Stimulated activated effector memory CD8-positive, alpha-beta T cell treated with anti-CD3 and anti-CD28 coated beads, Interleukin-12 subunit alpha, Interleukin-12 subunit beta, amount 100 ng/mL, for 72 hours (primary cell): ENCODE results near the gene FOXN3.

Experiments
- ATAC-seq: fragments of 150-1000 bp; cut with Tn5 transposase; 2 replicates; pipeline ENCODE4 v1.10.0; 2021
- DNase-seq, 2 donors: peaks; one replicate each; pipeline ENCODE4 v3.0.0; 2021 to 2022; ENCODE audit warnings: low spot score in 2 of 2
- H3K27ac Mint-ChIP-seq: one replicate; pipeline ENCODE4 v1.8.0; 2022; ENCODE audit warnings: mild to moderate bottlenecking, mixed read lengths
- H3K36me3 Mint-ChIP-seq: one replicate; pipeline ENCODE4 v1.8.0; 2022; ENCODE audit warnings: mild to moderate bottlenecking, mixed read lengths
- H3K4me1 Mint-ChIP-seq: one replicate; pipeline ENCODE4 v1.8.0; 2022; ENCODE audit warnings: mixed read lengths
- H3K4me3 Mint-ChIP-seq: one replicate; pipeline ENCODE4 v1.8.0; 2022; ENCODE audit warnings: mild to moderate bottlenecking, mixed read lengths
- H3K9me3 Mint-ChIP-seq: one replicate; pipeline ENCODE4 v1.8.0; 2022; ENCODE audit warnings: mixed read lengths

The FOXN3 gene

GRCh38 chr14:89292579-89293313, 124.3 kb downstream of the FOXN3 start:
- H3K36me3 Mint-ChIP-seq = peaks cover 26% of the 10 kb centered on the region
- no peaks in the 10 kb centered on the region for H3K9me3 Mint-ChIP-seq
- no peak for ATAC-seq
- H3K27ac Mint-ChIP-seq = peak overlapping the region; percentile 79
- DNase-seq = no peak
- no peak overlapping the region for H3K4me3 Mint-ChIP-seq
- H3K4me1 Mint-ChIP-seq = peaks cover 51% of the 10 kb centered on the region

- no peaks in the 10 kb centered on the region for H3K9me3 Mint-ChIP-seq
- no peak for ATAC-seq
- peaks cover 26% of the 10 kb centered on the region for H3K36me3 Mint-ChIP-seq
- peaks cover 54% of the 10 kb centered on the region for H3K4me1 Mint-ChIP-seq
- no peak for DNase-seq
- H3K4me3 Mint-ChIP-seq = no peak overlapping the region
- peak overlapping the region; percentile 44 for H3K27ac Mint-ChIP-seq
Measured at GRCh38 chr14:89291351-89291940, 125.6 kb downstream of the FOXN3 start.

- H3K36me3 Mint-ChIP-seq = peaks cover 26% of the 10 kb centered on the region
- ATAC-seq (peak; percentile 71), DNase-seq (no peak)
- no peaks in the 10 kb centered on the region for H3K9me3 Mint-ChIP-seq
- peaks cover 54% of the 10 kb centered on the region for H3K4me1 Mint-ChIP-seq
- peak overlapping the region; percentile 44 for H3K27ac Mint-ChIP-seq
- H3K4me3 Mint-ChIP-seq = no peak overlapping the region
Measured at GRCh38 chr14:89290813-89291212, 126.2 kb downstream of the FOXN3 start.

- Mint-ChIP-seq H3K27ac (no peak overlapping the region), H3K36me3 (peaks cover 26% of the 10 kb centered on the region), H3K4me1 (peaks cover 58% of the 10 kb centered on the region), H3K4me3 (no peak overlapping the region), H3K9me3 (no peaks in the 10 kb centered on the region)
- ATAC-seq (no peak), DNase-seq (no peak)
Measured at GRCh38 chr14:89289477-89289876, 127.6 kb downstream of the FOXN3 start.

- ATAC-seq (peak; percentile 86), DNase-seq (no peak)
- Mint-ChIP-seq H3K4me1 (peaks cover 57% of the 10 kb centered on the region), H3K4me3 (no peak overlapping the region), H3K36me3 (peaks cover 20% of the 10 kb centered on the region), H3K9me3 (no peaks in the 10 kb centered on the region), H3K27ac (no peak overlapping the region)
Measured at GRCh38 chr14:89288114-89288513, 128.9 kb downstream of the FOXN3 start.

- H3K4me3 Mint-ChIP-seq = peak overlapping the region; percentile 39
- DNase-seq (no peak), ATAC-seq (no peak)
- peak overlapping the region; percentile 57 for H3K27ac Mint-ChIP-seq
- H3K4me1 Mint-ChIP-seq = peaks cover 47% of the 10 kb centered on the region
- H3K36me3 Mint-ChIP-seq = peaks cover 28% of the 10 kb centered on the region
- no peaks in the 10 kb centered on the region for H3K9me3 Mint-ChIP-seq
Measured at GRCh38 chr14:89284333-89285058, 132.5 kb downstream of the FOXN3 start.

GRCh38 chr14:89283327-89284060, 133.5 kb downstream of the FOXN3 start:
- Mint-ChIP-seq H3K4me3 (peak overlapping the region; percentile 39), H3K27ac (peak overlapping the region; percentile 81), H3K4me1 (peaks cover 53% of the 10 kb centered on the region)

GRCh38 chr14:89282191-89282590, 134.8 kb downstream of the FOXN3 start:
- ATAC-seq (no peak), DNase-seq (no peak)
- Mint-ChIP-seq H3K4me1 (peaks cover 60% of the 10 kb centered on the region), H3K4me3 (no peak overlapping the region), H3K27ac (peak overlapping the region; percentile 81), H3K9me3 (no peaks in the 10 kb centered on the region), H3K36me3 (peaks cover 33% of the 10 kb centered on the region)

More at GRCh38 chr14:89283327-89284060, 133.5 kb downstream of the FOXN3 start:
- Mint-ChIP-seq H3K9me3 (no peaks in the 10 kb centered on the region), H3K36me3 (peaks cover 33% of the 10 kb centered on the region)
- peak in 1 of 2 donors; percentile 62 for DNase-seq
- ATAC-seq = peak; percentile 92

GRCh38 chr14:89280600-89280999, 136.4 kb downstream of the FOXN3 start:
- H3K36me3 Mint-ChIP-seq = peaks cover 47% of the 10 kb centered on the region
- H3K27ac Mint-ChIP-seq = no peak overlapping the region
- ATAC-seq = no peak
- no peak overlapping the region for H3K4me3 Mint-ChIP-seq
- H3K4me1 Mint-ChIP-seq = peaks cover 75% of the 10 kb centered on the region
- H3K9me3 Mint-ChIP-seq = no peaks in the 10 kb centered on the region
- no peak for DNase-seq

- H3K4me3 Mint-ChIP-seq = no peak overlapping the region
- peaks cover 76% of the 10 kb centered on the region for H3K4me1 Mint-ChIP-seq
- peaks cover 47% of the 10 kb centered on the region for H3K36me3 Mint-ChIP-seq
- ATAC-seq (no peak), DNase-seq (no peak)
- peak overlapping the region; percentile 97 for H3K27ac Mint-ChIP-seq
- no peaks in the 10 kb centered on the region for H3K9me3 Mint-ChIP-seq
Measured at GRCh38 chr14:89279649-89280232, 137.3 kb downstream of the FOXN3 start.

- H3K27ac Mint-ChIP-seq = peak overlapping the region; percentile 97
- no peaks in the 10 kb centered on the region for H3K9me3 Mint-ChIP-seq
- ATAC-seq (no peak), DNase-seq (no peak)
- H3K4me1 Mint-ChIP-seq = peaks cover 71% of the 10 kb centered on the region
- H3K4me3 Mint-ChIP-seq = peak overlapping the region; percentile 63
- H3K36me3 Mint-ChIP-seq = peaks cover 46% of the 10 kb centered on the region
Measured at GRCh38 chr14:89277203-89277602, 139.8 kb downstream of the FOXN3 start.

- DNase-seq (peak; percentile 71 to 97), ATAC-seq (peak; percentile 99)
- no peaks in the 10 kb centered on the region for H3K9me3 Mint-ChIP-seq
- peaks cover 64% of the 10 kb centered on the region for H3K4me1 Mint-ChIP-seq
- H3K4me3 Mint-ChIP-seq = peak overlapping the region; percentile 63
- H3K36me3 Mint-ChIP-seq = peaks cover 45% of the 10 kb centered on the region
- peak overlapping the region; percentile 97 for H3K27ac Mint-ChIP-seq
Measured at GRCh38 chr14:89276424-89276975, 140.5 kb downstream of the FOXN3 start.

GRCh38 chr14:89270439-89271227, 146.4 kb downstream of the FOXN3 start:
- DNase-seq (no peak), ATAC-seq (no peak)
- Mint-ChIP-seq H3K9me3 (no peaks in the 10 kb centered on the region), H3K4me1 (peaks cover 74% of the 10 kb centered on the region), H3K27ac (peak overlapping the region; percentile 15), H3K4me3 (no peak overlapping the region), H3K36me3 (peaks cover 11% of the 10 kb centered on the region)

- no peaks in the 10 kb centered on the region for H3K9me3 Mint-ChIP-seq
- H3K36me3 Mint-ChIP-seq = peaks cover 11% of the 10 kb centered on the region
- H3K27ac Mint-ChIP-seq = peak overlapping the region; percentile 15
- no peak for DNase-seq
- no peak overlapping the region for H3K4me3 Mint-ChIP-seq
- H3K4me1 Mint-ChIP-seq = peaks cover 78% of the 10 kb centered on the region
- ATAC-seq = no peak
Measured at GRCh38 chr14:89269404-89269803, 147.6 kb downstream of the FOXN3 start.
